ENCODE measurements around the gene TKT.

The TKT gene

GRCh38 chr3:53223025-53223424, 32.8 kb downstream of the TKT start:
- no peak for DNase-seq

- no peak for DNase-seq
Observed at GRCh38 chr3:53222183-53222901, 33.5 kb downstream of the TKT start.

- no peak for DNase-seq
Observed at GRCh38 chr3:53221827-53222182, 34.0 kb downstream of the TKT start.

- DNase-seq, result no peak
Observed at GRCh38 chr3:53221345-53221744, 34.5 kb downstream of the TKT start.

- DNase-seq, result no peak
Observed at GRCh38 chr3:53219895-53220483, 35.8 kb downstream of the TKT start.

GRCh38 chr3:53218131-53218530, 37.7 kb downstream of the TKT start:
- no peak for DNase-seq

- DNase-seq, result no peak
Observed at GRCh38 chr3:53217175-53217574, 38.6 kb downstream of the TKT start.

- no peak for DNase-seq
Observed at GRCh38 chr3:53216723-53217122, 39.1 kb downstream of the TKT start.

GRCh38 chr3:53215816-53216215, 40.0 kb downstream of the TKT start:
- DNase-seq, result no peak

- DNase-seq, result no peak
Observed at GRCh38 chr3:53213276-53213675, 42.5 kb downstream of the TKT start.

- no peak for DNase-seq
Observed at GRCh38 chr3:53211706-53212702, 43.8 kb downstream of the TKT start.

GRCh38 chr3:53202331-53203015, 53.3 kb downstream of the TKT start:
- no peak for DNase-seq

GRCh38 chr3:53200501-53201498, 55.0 kb downstream of the TKT start:
- DNase-seq, result no peak

- no peak for DNase-seq
Observed at GRCh38 chr3:53199834-53200233, 56.0 kb downstream of the TKT start.

GRCh38 chr3:53198996-53199395, 56.8 kb downstream of the TKT start:
- no peak for DNase-seq

GRCh38 chr3:53198256-53198977, 57.4 kb downstream of the TKT start:
- DNase-seq, result no peak

- no peak for DNase-seq
Observed at GRCh38 chr3:53196575-53197407, 59.0 kb downstream of the TKT start.

- DNase-seq, result no peak
Observed at GRCh38 chr3:53195602-53196574, 59.9 kb downstream of the TKT start.

GRCh38 chr3:53195066-53195450, 60.8 kb downstream of the TKT start:
- no peak for DNase-seq
